Measurements from ENCODE around the gene OBSCN.

The OBSCN gene

GRCh38 chr1:228276901-228277490 lies 69.2 kb downstream of the OBSCN start:
- FAIRE-seq (no peak), DNase-seq (ENCODE audit: insufficient read length, low spot score) (no peak)
- TF ChIP-seq POLR2A (IDR thresholded peaks at IDR 0.05; ENCODE audit: low read depth, low read length) (no peak), SPI1 (IDR thresholded peaks at IDR 0.05; ENCODE audit: low read depth, low read length) (no peak), POU2F2 (IDR thresholded peaks at IDR 0.05; ENCODE audit: low read depth, low read length) (no peak)

- TF ChIP-seq SPI1 (IDR thresholded peaks at IDR 0.05; ENCODE audit: low read depth, low read length) (no peak), TAF1 (IDR thresholded peaks at IDR 0.05; ENCODE audit: low read depth, low read length) (no peak), POLR2AphosphoS5 (IDR thresholded peaks at IDR 0.05; ENCODE audit: low read depth, low read length) (no peak)
- FAIRE-seq (no peak), DNase-seq (ENCODE audit: insufficient read length, low spot score) (no peak)
Measured at GRCh38 chr1:228277491-228278431, 69.9 kb downstream of the OBSCN start.

DNA sequence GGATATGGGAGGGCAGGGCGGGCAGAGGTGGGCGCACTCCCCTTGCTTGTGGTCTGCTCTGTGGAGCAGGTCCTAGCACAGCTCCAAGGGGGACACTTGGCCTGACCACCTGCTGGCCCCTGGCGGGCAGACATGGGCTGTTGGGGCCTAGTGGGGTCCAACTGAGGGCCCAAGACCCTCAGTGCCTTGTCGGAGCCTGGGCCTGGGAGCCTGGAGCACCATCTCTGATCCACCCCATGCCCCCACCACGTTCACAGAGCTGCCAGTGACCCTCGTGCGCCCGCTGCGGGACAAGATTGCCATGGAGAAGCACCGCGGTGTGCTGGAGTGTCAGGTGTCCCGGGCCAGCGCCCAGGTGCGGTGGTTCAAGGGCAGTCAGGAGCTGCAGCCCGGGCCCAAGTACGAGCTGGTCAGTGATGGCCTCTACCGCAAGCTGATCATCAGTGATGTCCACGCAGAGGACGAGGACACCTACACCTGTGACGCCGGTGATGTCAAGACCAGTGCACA lies 70.6 kb downstream of the OBSCN start:
- DNase-seq (ENCODE audit: insufficient read length, low spot score) (no peak), FAIRE-seq (no peak)
- TF ChIP-seq POU2F2 (IDR thresholded peaks at IDR 0.05; ENCODE audit: low read depth, low read length), result no peak

DNA sequence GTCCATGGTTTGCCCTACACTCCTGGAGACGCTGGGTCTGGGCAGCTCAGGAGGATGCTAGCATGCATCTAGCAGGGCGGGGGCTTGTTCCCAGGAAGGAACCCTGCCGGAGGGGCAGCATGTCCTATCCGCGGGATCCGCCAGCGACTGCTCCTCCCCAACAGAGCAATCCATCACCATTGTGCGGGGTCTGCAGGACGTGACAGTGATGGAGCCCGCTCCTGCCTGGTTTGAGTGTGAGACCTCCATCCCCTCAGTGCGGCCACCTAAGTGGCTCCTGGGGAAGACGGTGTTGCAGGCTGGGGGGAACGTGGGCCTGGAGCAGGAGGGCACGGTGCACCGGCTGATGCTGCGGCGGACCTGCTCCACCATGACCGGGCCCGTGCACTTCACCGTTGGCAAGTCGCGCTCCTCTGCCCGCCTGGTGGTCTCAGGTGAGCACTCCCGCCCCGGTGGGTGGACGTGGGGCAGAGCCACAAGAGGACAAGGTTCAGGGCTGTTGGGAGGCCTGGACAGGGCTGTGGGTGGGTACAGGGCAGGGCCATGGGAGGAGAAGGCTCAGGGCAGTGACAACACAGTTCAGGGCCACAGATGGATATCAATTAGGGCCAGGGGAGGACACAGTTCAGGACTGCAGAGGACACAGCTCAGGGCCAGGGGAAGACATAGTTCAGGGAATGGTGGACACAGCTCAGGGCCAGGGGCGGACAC lies 71.3 kb downstream of the OBSCN start:
- no peak for FAIRE-seq
- TF ChIP-seq SPI1 (IDR thresholded peaks at IDR 0.05; ENCODE audit: low read depth, low read length), result no peak
- no peak for TF ChIP-seq POLR2AphosphoS5 (IDR thresholded peaks at IDR 0.05; ENCODE audit: low read depth, low read length)
- no peak for TF ChIP-seq POU2F2 (IDR thresholded peaks at IDR 0.05; ENCODE audit: low read depth, low read length)
- TF ChIP-seq POLR2A (IDR thresholded peaks at IDR 0.05; ENCODE audit: low read depth, low read length), result no peak
- TF ChIP-seq TAF1 (IDR thresholded peaks at IDR 0.05; ENCODE audit: low read depth, low read length), result no peak
- TF ChIP-seq PAX5 (IDR thresholded peaks at IDR 0.05; ENCODE audit: insufficient read depth, low read length, severe bottlenecking), result no peak

GRCh38 chr1:228279722-228280105 lies 71.9 kb downstream of the OBSCN start:
- DNase-seq (ENCODE audit: insufficient read length, low spot score), result no peak
- TF ChIP-seq TAF1 (IDR thresholded peaks at IDR 0.05; ENCODE audit: low read depth, low read length), result no peak
- TF ChIP-seq POLR2AphosphoS5 (IDR thresholded peaks at IDR 0.05; ENCODE audit: low read depth, low read length), result no peak
- no peak for TF ChIP-seq POLR2A (IDR thresholded peaks at IDR 0.05; ENCODE audit: low read depth, low read length)
- no peak for TF ChIP-seq POU2F2 (IDR thresholded peaks at IDR 0.05; ENCODE audit: low read depth, low read length)
- no peak for TF ChIP-seq SPI1 (IDR thresholded peaks at IDR 0.05; ENCODE audit: low read depth, low read length)
- no peak for FAIRE-seq

More for the DNA sequence above, 71.3 kb downstream of the OBSCN start:
- DNase-seq (ENCODE audit: insufficient read length, low spot score), result no peak

GRCh38 chr1:228280106-228280901 lies 72.5 kb downstream of the OBSCN start:
- DNase-seq (ENCODE audit: insufficient read length, low spot score) (no peak), FAIRE-seq (no peak)
- no peak for TF ChIP-seq POLR2A (IDR thresholded peaks at IDR 0.05; ENCODE audit: low read depth, low read length)
- TF ChIP-seq TAF1 (IDR thresholded peaks at IDR 0.05; ENCODE audit: low read depth, low read length), result no peak
- no peak for TF ChIP-seq PAX5 (IDR thresholded peaks at IDR 0.05; ENCODE audit: insufficient read depth, low read length, severe bottlenecking)
- TF ChIP-seq SPI1 (IDR thresholded peaks at IDR 0.05; ENCODE audit: low read depth, low read length), result no peak

- TF ChIP-seq POLR2A (IDR thresholded peaks at IDR 0.05; ENCODE audit: low read depth, low read length), result no peak
- no peak for TF ChIP-seq PAX5 (IDR thresholded peaks at IDR 0.05; ENCODE audit: insufficient read depth, low read length, severe bottlenecking)
- TF ChIP-seq SPI1 (IDR thresholded peaks at IDR 0.05; ENCODE audit: low read depth, low read length), result no peak
- no peak for DNase-seq (ENCODE audit: insufficient read length, low spot score)
- FAIRE-seq, result no peak
Measured at GRCh38 chr1:228280961-228281591, 73.2 kb downstream of the OBSCN start.

DNA sequence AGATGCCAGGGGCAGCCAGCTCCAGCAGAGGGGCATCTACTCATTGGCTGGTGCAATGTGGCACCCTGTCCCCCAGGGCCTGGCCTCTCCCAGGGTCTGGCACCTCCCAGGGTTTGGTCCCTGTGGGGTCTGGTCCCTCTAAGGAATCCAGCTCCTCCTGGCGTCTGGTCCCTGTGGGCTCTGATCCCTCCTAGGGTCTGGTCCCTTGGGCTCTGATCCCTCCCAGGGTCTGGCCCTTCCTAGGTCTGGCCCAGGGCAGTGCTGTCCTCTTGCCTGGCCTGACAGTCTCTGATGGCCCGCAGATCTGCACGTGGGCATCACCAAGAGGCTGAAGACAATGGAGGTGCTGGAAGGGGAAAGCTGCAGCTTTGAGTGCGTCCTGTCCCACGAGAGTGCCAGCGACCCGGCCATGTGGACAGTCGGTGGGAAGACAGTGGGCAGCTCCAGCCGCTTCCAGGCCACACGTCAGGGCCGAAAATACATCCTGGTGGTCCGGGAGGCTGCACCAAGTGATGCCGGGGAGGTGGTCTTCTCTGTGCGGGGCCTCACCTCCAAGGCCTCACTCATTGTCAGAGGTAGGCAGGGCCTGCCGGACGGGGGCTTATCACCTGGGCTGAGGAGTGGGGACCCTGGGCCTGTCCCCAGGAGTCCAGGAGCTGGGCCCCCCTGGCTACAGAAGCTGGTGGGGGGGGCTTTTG lies 73.9 kb downstream of the OBSCN start:
- TF ChIP-seq SPI1 (IDR thresholded peaks at IDR 0.05; ENCODE audit: low read depth, low read length) (no peak), POU2F2 (IDR thresholded peaks at IDR 0.05; ENCODE audit: low read depth, low read length) (no peak), TAF1 (IDR thresholded peaks at IDR 0.05; ENCODE audit: low read depth, low read length) (no peak), PAX5 (IDR thresholded peaks at IDR 0.05; ENCODE audit: insufficient read depth, low read length, severe bottlenecking) (no peak)
- FAIRE-seq, result no peak
- DNase-seq (ENCODE audit: insufficient read length, low spot score), result no peak

All from GM12891 (cell line).